Nephron progenitor cell (in vitro differentiated cells): ENCODE measurements around the gene TMEM132C.

Source experiments
- DNase-seq: peaks from one replicate; pipeline ENCODE4 v3.0.0; 2021
- H3K27ac Mint-ChIP-seq: 2 replicates; pipeline ENCODE4 v1.8.0; 2021; ENCODE audit warnings: mild to moderate bottlenecking, moderate library complexity, mixed read lengths
- H3K27me3 Mint-ChIP-seq: 2 replicates; pipeline ENCODE4 v1.8.0; 2021; ENCODE audit warnings: mild to moderate bottlenecking, low read depth, mixed read lengths; ENCODE audit not compliant: poor library complexity
- H3K36me3 Mint-ChIP-seq: 2 replicates; pipeline ENCODE4 v1.8.0; 2021; ENCODE audit warnings: low read depth, mixed read lengths
- H3K4me1 Mint-ChIP-seq: 2 replicates; pipeline ENCODE4 v1.8.0; 2021; ENCODE audit warnings: mixed read lengths
- H3K4me3 Mint-ChIP-seq: 2 replicates; pipeline ENCODE4 v1.8.0; 2021; ENCODE audit warnings: mild to moderate bottlenecking, moderate library complexity, mixed read lengths
- H3K9me3 Mint-ChIP-seq: 2 replicates; pipeline ENCODE4 v1.8.0; 2021; ENCODE audit warnings: mild to moderate bottlenecking, moderate library complexity, mixed read lengths
- TF ChIP-seq, protein P1 (sequence below): fragments of 200-600 bp; sonication (generic); IDR thresholded peaks from 2 replicates; pipeline ENCODE4 v1.5.0; 2021; ENCODE audit warnings: antibody characterized with exemption

TMEM132C gene

DNA sequence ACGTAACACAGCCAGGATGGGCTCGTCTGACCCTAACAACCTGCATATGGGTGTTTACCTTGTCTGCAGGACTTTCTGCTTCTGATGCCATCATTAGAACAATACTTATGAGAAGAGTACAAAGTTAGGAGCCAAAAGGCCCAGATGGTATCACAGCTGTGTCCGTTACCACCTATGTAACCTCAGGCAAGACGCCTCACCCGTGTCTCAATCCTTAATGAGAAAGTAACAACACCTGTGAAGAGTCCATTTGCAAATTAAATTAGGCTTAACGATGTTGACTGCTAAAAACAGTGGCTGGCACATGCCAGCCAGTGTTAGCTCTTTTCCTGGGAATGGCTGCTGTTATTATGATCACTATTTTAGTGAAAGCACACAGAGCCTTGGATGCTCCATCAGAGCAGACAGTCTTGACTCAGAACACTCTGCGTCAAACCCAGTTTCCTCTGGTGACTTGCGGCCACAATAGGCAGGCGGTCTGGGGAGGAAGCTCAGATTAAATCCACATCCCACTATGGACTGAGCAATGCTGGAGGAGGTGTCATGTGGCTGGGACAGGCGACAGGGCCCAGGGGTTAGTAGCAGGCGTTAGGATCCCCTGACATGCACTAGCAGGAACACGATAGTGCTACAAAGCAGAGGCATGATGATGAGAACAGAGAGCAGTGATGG, 431.5 kb downstream of the TMEM132C start:
- TF ChIP-seq, protein P1, sequence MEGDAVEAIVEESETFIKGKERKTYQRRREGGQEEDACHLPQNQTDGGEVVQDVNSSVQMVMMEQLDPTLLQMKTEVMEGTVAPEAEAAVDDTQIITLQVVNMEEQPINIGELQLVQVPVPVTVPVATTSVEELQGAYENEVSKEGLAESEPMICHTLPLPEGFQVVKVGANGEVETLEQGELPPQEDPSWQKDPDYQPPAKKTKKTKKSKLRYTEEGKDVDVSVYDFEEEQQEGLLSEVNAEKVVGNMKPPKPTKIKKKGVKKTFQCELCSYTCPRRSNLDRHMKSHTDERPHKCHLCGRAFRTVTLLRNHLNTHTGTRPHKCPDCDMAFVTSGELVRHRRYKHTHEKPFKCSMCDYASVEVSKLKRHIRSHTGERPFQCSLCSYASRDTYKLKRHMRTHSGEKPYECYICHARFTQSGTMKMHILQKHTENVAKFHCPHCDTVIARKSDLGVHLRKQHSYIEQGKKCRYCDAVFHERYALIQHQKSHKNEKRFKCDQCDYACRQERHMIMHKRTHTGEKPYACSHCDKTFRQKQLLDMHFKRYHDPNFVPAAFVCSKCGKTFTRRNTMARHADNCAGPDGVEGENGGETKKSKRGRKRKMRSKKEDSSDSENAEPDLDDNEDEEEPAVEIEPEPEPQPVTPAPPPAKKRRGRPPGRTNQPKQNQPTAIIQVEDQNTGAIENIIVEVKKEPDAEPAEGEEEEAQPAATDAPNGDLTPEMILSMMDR: no peak
- Mint-ChIP-seq H3K4me3 (no peak overlapping the region), H3K27me3 (no peaks in the 10 kb centered on the region), H3K4me1 (no peaks in the 10 kb centered on the region), H3K27ac (no peak overlapping the region), H3K36me3 (peaks cover 74% of the 10 kb centered on the region), H3K9me3 (no peaks in the 10 kb centered on the region)
- DNase-seq: no peak

DNA sequence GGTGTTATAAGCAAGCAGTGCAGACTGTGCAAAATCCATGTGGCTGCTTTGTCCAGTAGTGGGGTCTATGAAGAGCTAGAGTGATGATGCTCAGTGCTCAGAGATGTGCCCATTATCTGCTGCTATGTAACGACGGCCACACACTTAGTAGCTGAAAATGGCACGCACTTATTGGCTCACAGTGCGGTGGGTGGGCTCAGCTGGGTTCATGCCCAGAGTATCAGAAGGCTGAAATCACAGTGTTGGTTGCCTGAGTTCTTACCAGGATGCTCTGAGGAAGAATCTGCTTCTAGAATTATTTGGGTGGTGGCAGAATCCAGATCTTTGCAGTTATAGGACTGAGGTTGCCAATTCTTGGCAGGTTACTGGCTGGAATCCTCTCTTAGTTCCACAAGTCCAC, 432.1 kb downstream of the TMEM132C start:
- H3K4me3 Mint-ChIP-seq: no peak overlapping the region
- H3K27ac Mint-ChIP-seq: no peak overlapping the region
- TF ChIP-seq, protein P1: no peak
- no peaks in the 10 kb centered on the region for H3K27me3 Mint-ChIP-seq
- H3K4me1 Mint-ChIP-seq: no peaks in the 10 kb centered on the region
- H3K9me3 Mint-ChIP-seq: no peaks in the 10 kb centered on the region
- no peak for DNase-seq
- peaks cover 76% of the 10 kb centered on the region for H3K36me3 Mint-ChIP-seq

DNA sequence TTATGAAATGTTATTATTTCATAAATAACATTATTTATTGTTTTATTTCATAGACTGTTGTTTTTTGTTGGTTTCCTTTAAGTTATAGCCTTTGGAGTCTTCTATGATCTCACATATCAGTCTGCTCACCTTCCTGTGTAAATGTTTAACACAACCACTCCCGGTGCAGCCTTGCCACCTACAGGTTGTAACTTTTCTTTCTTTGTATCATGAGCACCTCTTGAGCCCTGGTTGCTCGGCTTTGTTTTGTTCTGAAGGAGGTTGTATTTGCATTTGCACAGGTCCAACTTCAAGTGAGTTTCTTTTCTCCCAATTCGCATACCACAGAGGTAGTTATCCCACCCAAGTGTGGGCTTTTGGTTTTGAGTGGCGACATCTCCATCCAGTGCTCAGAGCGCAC, 435.4 kb downstream of the TMEM132C start:
- no peaks in the 10 kb centered on the region for H3K4me1 Mint-ChIP-seq
- H3K36me3 Mint-ChIP-seq: peaks cover 76% of the 10 kb centered on the region
- no peak overlapping the region for H3K27ac Mint-ChIP-seq
- peaks cover 5% of the 10 kb centered on the region for H3K27me3 Mint-ChIP-seq
- H3K4me3 Mint-ChIP-seq: no peak overlapping the region
- no peaks in the 10 kb centered on the region for H3K9me3 Mint-ChIP-seq
- no peak for DNase-seq
- TF ChIP-seq, protein P1: no peak

DNA sequence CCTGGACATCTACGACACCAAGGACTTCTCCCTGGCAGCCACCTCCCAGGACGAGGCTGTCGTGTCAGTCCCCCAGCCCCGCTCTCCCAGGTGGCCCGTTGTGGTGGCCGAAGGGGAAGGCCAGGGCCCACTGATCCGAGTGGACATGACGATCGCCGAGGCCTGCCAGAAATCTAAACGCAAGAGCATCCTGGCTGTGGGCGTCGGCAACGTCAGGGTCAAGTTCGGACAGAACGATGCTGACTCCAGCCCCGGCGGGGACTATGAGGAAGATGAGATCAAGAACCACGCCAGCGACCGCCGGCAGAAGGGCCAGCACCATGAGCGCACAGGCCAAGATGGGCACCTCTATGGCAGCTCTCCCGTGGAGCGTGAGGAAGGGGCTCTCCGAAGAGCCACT, 438.2 kb downstream of the TMEM132C start:
- TF ChIP-seq, protein P1: no peak
- Mint-ChIP-seq H3K36me3 (peaks cover 68% of the 10 kb centered on the region), H3K27ac (no peak overlapping the region), H3K27me3 (peaks cover 5% of the 10 kb centered on the region), H3K9me3 (no peaks in the 10 kb centered on the region), H3K4me3 (no peak overlapping the region), H3K4me1 (peaks cover 4% of the 10 kb centered on the region)
- DNase-seq: no peak

DNA sequence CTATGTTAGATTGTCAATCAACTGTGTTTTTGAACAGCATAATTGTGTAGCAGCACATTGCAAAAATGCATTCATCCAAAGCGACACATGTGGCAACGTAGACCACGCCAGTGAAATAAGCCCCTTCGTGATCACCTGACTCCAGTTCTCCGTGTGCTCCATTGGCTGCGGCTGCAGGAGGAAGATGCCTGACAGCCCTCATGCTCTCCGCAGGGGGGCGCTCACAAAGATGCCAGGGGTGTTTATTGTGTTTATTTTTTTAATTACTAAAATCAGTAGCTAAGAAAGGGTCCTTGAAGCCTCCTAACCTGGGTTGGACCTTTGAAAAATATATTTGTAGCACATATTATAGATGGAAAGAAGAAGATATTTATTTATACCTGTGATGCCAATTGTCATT, 440.5 kb downstream of the TMEM132C start:
- Mint-ChIP-seq H3K36me3 (peaks cover 50% of the 10 kb centered on the region), H3K4me1 (peaks cover 4% of the 10 kb centered on the region), H3K27me3 (peaks cover 5% of the 10 kb centered on the region), H3K27ac (no peak overlapping the region), H3K9me3 (no peaks in the 10 kb centered on the region), H3K4me3 (no peak overlapping the region)
- no peak for DNase-seq
- TF ChIP-seq, protein P1: no peak

DNA sequence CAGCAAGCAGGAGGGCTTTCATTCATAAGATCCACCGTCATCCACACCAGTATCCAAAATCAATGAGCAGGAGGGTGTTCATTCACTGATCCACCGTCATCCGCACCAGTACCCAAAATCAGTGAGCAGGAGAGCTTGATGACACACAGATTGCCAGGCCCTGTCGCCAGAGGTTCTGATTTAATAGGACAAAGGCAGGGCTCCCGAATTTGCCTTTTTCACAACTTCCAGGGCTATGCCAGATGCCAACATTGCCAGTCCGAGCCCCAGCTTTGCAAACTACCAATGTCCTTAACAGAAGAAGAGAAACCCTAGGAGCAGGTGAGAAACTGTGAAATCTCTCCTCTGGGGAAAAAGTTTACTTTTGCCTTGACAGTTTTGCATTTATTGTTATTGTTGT, 441.8 kb downstream of the TMEM132C start:
- TF ChIP-seq, protein P1: no peak
- no peak overlapping the region for H3K27ac Mint-ChIP-seq
- H3K9me3 Mint-ChIP-seq: no peaks in the 10 kb centered on the region
- no peak for DNase-seq
- no peak overlapping the region for H3K4me3 Mint-ChIP-seq
- H3K36me3 Mint-ChIP-seq: peaks cover 40% of the 10 kb centered on the region
- peaks cover 5% of the 10 kb centered on the region for H3K27me3 Mint-ChIP-seq
- peaks cover 4% of the 10 kb centered on the region for H3K4me1 Mint-ChIP-seq
